HG02678 (cell line): ENCODE data around the gene FKBP11.
"Not testable (repeated sequence)": the region's sequence is repeated elsewhere in the genome, so short reads cannot be mapped to it uniquely, and the experiment has no call there.

Experiments
- ATAC-seq: cut with Tn5 transposase; IDR thresholded peaks from one replicate; pipeline ENCODE4 v1.9.1; 2021; ENCODE audit warnings: mild to moderate bottlenecking, moderate library complexity; ENCODE audit not compliant: unreplicated experiment

FKBP11 gene

GRCh38 chr12:48910196-48910595 is 15.1 kb downstream of the FKBP11 start:
- ATAC-seq = no peak

DNA sequence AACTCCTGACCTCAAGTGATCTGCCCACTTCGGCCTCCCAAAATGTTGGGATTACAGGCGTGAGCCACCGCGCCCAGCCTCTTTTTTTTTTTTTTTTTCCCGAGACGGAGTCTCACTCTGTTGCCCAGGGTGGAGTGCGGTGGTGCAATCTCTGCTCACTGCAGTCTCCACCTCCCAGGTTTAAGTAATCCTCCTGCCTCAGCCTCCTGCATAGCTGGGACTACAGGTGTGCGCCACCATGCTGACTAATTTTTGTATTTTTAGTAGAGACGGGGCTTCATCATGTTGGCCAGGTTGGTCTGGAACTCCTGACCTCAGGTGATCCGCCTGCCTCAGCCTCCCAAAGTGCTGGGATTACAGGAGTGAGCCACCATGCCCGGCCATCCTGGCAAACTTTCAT is 15.6 kb downstream of the FKBP11 start:
- not testable (repeated sequence) for ATAC-seq

- ATAC-seq = no peak
These were observed 18.0 kb downstream of the FKBP11 start for GRCh38 chr12:48907245-48907644.

- peak; percentile 89 for ATAC-seq
These were observed 21.3 kb downstream of the FKBP11 start for GRCh38 chr12:48903982-48904411.

- ATAC-seq = no peak
These were observed 21.8 kb downstream of the FKBP11 start for GRCh38 chr12:48903363-48903981.

DNA sequence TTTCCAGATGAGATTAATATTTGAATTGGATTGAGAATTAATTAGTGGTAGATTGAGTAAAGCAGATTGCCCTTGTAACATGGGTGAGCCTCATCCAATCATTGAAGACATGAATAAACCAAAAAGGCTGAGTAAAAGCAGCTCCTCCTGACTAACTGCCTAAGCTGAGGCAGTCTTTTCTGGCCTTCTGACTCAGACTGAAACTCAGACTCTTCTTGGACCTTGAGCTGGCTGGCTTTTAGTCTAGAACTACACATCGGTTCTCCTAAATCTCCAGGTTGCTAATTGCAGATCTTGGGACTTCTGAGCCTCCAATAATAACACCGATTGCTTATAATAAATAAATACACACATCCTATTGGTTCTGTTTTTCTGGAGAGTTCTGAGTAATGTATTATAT is 24.0 kb downstream of the FKBP11 start:
- ATAC-seq = no peak

DNA sequence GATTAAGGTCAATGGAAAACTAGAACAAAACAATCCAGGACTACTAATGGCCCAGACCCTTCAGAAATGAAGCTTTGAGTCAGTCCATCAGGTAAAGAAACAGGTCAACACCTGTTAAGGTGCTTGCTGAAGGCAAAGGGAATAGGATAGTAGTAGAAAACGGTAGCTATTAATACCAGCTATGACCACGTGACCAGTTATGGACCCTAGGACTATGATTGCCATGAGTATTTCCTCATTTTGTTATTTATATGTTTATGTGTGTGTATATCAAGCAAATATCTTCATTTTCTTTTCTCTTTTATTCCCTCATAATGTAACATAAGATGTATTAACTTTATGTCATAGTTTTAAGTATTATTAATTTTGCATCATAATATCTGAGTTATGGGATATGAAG is 25.6 kb downstream of the FKBP11 start:
- no peak for ATAC-seq

DNA sequence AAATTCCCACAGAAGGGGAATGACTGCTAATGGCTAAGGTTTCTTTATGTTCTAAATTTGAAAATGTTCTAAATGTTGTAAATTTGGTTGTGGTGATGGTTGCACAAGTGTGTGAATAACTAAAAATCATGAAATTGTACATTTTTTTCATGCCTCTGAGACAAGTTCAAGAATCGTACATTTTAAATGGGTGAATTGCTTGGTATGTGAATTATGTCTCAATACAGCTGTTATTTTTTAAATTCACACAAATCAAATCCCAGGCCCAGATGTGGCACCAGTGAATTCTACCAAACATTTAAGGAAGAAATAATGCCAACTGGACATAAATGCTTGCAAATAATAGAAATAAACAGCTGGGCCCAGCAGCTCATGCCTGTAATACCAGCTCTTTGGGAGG is 31.0 kb downstream of the FKBP11 start:
- no peak for ATAC-seq

GRCh38 chr12:48890657-48891418 is 34.5 kb downstream of the FKBP11 start:
- ATAC-seq = peak; percentile 53

- ATAC-seq = no peak
These were observed 35.6 kb downstream of the FKBP11 start for GRCh38 chr12:48889679-48890078.

DNA sequence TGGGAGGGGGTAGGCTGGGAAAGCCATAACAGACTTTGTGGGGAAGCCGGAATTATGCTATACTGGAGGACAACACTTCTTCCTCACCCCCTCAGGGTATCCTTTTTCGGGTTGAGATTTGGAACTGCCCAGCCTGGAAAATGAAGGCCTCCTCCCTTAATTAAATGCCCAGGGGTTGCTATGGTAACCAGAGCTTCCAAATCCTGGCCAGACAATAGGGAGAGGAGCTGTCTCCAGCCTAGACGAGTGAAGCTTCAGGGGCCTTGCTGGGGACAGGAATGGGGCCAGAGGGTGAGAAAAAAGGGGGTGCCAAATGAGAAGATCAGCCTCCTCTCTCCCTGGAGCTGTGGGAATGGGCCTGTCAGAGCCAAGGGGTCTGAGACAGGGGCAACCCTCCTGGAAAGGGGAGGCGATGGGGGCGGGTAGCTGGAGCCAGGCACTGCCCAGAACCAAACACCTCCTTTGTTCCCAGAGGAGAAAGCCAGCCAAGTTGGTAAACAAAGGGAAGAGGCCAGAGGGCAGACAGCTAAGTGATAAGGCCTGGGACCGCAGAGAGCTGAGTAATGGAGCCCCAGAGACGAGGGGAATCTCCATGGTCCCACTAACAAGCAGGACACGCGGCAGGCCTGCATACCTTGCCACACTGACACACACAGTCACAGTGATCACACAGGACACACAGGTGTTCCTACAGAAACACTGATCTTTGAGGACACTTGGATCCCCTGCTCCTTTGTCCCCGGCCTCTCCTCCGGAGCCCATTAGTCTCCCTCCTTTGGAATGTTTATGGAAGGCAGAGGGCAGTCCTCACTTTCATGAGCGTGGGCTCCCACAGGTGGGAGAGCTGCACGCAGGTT is 41.8 kb downstream of the FKBP11 start:
- ATAC-seq = no peak

DNA sequence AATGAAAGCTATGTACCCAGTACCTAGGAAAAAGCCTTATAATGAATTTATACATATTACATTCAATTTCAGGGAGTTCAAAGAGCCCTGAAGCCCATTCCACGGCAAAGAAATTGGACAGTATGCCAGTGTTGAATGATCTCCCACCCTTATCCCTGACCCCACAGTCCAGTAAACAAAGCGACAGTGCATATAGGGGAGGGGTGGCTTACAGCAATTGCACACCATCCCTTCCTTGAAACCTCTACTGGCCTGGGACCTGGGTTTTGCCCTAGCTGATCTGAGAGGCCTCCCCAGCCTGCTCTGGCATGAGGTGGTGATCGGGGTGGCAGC is 42.4 kb downstream of the FKBP11 start:
- no peak for ATAC-seq

GRCh38 chr12:48882315-48882687 is 43.0 kb downstream of the FKBP11 start:
- ATAC-seq = no peak

DNA sequence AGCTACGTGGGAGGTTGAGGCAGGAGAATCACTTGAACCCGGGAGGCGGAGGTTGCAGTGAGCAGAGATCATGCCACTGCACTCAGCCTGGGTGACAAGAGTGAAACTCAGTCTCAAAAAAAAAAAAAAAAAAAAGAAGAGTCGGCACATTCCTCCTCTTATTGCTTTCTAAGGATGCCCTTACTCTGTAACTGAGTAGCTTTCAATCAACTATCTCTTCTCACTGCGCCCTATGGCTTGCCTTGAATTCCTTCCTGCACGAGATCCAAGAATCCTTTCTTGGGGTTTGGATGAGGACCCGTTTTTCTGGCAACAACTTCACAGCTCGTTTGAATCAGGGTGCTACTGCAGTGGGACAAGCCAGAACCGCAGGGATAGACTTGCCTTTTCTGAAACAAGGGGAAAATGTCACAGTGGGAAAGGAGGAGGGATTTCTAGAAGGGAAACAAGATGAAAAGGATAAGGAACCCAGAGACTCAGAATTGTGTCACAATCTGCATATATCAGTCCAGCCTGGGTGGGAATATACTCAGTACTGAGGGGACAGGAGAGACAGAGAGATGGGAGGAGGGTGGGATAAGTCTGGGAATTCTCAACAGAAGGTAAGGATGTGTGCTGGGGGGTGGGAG is 43.5 kb downstream of the FKBP11 start:
- no peak for ATAC-seq

- no peak for ATAC-seq
These were observed 44.6 kb downstream of the FKBP11 start for GRCh38 chr12:48880647-48881046.

DNA sequence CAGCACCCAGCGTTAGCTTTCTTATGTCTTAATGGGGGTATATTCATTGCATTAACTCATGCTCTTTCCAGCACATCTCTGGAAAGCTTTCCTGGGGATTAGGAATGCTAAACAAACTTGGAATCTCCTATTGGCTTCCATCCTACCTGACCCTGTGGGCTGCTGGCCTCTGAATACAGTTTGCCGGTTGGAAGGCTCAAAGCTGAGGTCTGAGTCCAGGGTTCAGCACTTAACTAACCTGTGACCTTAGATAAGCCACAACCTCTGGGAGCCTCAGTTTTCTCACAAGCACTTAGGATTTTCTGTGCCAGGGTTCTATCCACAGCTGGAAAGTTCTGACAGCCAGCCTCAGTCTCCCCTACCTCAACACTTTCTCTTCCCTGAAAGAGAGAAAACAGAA is 46.7 kb downstream of the FKBP11 start:
- no peak for ATAC-seq

- ATAC-seq = no peak
These were observed 49.3 kb downstream of the FKBP11 start for GRCh38 chr12:48875944-48876515.

GRCh38 chr12:48873534-48873933 is 51.8 kb downstream of the FKBP11 start:
- ATAC-seq = not testable (repeated sequence)

DNA sequence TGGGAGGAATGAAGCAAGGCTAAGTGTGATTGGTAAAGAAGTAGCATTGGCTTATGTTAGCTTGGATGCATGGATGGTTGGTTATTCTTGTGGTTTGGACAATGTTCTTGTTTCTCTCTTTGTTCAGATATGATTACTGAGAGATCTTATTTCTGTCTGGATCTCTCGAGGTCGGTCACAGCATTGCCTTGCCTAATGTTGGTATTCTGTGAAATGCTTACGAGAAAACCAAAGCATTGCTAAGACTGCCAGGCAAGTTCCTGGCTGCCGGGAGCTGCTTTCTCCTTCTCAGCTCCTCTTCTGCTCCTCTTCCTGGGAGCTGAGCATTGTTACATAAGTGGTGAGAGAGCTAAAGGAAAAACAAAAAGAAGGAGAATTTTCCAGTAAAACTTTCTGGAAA is 52.2 kb downstream of the FKBP11 start:
- ATAC-seq = no peak
